Activated CD8-positive, alpha-beta memory T cell treated with anti-CD3 and anti-CD28 coated beads, Interleukin-2, amount 50 U/mL, for 24 hours (primary cell): ENCODE data around the gene WDR43.

Source experiments
- DNase-seq: peaks from one replicate; pipeline ENCODE4 v3.0.0-alpha.2; 2020; ENCODE audit errors: extremely low read depth

The WDR43 gene

DNA sequence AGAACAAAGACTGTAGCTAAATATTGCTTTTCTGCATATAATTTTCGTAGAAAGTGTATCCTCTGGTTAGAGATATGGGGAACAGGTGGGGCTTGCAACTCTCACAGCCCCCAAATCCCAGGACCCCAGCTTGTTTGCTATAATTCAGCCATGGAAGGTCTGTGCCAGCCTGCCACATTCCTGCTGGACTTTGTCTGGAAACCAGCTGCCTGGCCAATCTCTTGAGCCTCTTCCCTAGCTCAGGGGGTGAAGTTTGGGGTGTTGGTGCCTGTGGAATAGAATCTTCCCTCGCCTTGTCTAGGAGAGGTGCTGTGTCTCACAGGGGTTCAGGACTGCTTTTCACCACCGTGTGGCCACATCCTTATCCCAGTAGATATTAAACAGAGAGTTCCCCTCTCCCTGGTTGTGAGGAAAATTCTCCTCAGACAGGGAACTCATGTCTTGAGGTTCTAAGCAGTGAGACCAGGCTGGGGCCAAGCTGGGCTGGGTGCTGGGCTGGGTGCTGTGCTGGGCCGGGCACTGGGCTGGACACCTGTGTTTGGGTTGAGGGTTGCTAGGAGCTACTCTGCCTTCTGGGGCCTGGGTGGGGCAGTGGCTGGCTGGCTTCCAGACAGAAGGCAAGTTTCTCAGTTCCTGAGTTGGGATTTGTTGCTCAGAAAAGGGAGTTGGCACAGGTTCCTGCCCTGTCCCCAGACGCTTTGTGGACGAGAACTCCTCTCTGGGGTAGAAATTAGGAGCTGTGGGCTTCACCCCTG lies 98.9 kb downstream of the WDR43 start:
- DNase-seq = no peak

DNA sequence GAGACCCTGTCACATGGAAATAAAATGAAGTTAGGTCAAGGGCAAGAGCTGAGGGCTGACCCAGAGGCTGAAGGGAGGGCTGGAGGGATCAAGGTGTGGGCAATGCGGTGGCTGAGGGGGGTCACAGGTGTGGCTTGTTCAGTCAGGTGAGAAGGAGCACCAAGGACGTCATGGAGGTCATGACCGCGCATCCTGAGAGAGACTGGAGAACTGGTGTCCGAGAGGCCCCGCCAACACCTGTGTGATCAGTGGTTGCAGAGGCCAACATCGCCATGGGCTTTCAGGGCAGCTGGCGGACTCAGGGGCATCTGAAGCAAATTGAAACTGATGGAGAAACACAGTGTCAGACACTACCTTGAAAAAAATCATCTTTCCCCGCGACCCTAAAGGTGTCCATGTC lies 99.6 kb downstream of the WDR43 start:
- no peak for DNase-seq

DNA sequence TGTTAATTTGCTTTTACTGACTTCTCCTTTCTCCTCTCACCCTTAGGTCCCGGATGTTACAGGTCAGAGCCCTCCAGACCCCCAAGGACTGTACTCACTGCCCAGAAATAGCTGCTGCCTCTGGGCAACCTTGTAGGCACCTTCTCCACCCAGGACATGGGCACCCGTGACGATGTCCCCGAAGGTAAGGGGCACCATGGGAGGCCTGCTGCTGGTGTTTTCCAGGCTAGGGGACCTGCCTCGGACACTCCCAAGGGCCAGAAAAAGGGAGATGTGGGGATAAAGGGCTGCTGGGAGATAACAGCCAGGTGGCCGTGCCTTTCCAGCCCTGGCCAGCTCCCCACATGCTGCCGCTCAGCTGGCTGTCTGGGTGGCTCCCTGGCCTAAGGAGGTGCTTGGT lies 100.2 kb downstream of the WDR43 start:
- no peak for DNase-seq

DNA sequence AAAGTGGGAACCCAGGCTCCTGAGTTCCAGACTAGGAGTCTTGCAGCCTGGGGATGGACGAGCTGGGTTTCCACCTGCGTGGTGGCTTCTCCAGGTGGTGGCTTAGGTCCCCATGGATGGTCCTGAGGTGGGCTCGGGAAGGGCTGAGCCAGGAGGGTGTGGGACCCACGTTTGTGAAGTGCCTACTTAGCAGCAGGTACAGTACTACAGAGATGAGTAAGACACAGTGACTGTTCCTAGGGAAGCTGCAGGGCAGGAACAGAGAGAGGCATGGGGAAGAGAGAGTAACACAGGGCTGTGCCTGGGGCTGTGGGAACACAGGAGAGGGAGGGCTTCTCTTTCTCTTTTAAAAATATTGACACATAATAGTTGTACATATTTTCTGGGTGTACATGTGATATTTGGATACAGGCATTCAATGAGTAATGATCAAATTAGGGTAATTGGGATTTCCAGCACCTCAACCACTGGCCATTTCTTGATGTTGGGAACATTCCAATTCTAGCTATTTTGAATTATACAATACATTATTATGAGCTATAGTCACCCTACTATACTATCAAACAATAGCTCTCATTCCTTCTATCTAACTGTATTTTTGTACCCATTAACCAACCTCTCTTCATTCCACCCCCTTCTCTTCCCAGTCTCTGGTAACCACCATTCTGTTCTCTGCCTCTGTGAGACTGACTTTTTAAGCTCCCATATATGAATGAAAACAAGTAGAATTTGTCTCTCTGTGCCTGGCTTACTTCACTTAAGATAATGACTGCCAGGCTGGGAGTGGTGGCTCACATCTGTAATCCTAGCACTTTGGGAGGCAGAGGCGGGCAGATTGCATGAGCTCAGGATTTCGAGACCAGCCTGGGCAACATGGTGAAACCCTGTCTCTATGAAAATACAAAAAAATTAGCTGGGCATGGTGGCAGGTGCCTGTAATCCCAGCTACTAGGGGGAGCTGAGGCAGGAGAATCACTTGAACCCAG lies 101.6 kb downstream of the WDR43 start:
- DNase-seq = no peak

DNA sequence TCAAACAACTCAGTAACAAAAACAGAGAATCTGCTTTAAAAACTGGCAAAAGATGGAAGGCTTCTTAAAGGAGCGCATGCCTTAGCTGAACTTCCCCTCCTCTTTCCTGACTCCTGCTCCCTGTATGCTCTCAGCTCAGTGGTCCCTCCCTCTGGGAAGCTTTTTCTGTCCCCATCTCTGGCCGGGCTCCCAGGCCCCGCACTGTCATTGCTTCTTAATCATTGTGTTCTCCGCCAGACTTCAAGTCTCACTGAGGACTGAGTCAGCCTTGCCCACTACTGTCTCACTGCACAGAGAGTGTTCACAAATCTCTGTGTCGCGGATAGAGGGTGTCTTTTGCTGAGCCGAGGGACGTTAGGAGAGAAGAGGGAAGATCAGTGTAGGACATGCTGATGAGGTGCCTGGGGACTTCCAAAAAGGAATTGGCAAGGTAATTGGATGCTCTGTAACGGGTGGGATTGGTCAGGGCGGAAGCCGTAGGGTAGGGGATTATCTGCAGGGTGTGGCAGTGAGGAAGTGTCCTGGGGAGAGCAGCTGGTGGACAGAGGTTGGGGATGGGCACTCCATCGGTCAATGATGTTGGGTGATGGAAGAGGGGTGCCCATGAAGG lies 102.9 kb downstream of the WDR43 start:
- no peak for DNase-seq
